SIG-M5 treated with dmso at 0.1 percent for 504 hours (cell line): ENCODE results near the gene CDCA8.

Source experiments
- DNase-seq: peaks from one replicate; lab custom pipeline; 2025; ENCODE audit not compliant: unreplicated experiment; lab: John Stamatoyannopoulos, UW

The CDCA8 gene

GRCh38 chr1:37714689-37715088 is 22.4 kb downstream of the CDCA8 start:
- no peak for DNase-seq

DNA sequence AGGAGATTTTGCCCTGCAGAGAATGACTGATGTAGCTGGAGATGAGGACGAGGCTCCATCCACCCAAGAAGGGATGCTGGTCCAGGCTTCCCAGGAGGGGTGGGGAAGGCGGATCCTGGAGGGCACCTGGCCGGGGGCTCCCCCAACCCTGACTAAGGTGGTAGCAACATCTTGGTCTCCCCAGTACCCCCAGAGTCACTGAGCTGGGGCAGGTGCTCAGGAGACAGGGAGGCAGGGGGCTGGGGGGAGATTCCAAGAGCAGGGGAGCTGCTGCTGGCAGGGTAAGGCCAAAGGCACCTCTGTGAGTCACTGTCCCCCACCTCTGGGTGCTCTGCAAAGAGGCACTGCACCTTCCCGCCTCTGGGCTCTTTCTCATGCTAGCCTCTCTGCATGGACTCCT is 24.0 kb downstream of the CDCA8 start:
- DNase-seq = no peak

DNA sequence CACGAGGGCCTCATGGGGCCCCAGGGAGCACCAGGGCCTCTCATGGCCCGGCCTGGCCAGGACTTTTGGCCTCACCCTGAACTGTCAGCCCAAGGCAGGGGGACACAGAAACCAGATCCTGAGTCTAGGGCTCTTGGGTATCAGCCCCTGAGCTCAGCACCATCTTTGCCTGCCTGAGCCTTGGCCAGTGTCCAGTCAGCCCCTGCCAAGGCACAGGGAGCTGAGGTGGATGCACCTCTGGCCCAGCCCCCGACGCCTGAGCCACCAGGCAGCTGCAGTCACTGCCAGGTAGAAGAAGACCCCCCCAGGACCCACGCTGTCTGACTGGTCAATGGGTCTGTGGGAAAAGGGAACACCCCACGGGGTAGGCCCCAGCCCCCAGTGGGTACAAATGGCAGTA is 25.3 kb downstream of the CDCA8 start:
- no peak for DNase-seq

- DNase-seq = no peak
Observed at GRCh38 chr1:37718181-37718900, 26.0 kb downstream of the CDCA8 start.

- no peak for DNase-seq
Observed at GRCh38 chr1:37718901-37719571, 26.7 kb downstream of the CDCA8 start.

DNA sequence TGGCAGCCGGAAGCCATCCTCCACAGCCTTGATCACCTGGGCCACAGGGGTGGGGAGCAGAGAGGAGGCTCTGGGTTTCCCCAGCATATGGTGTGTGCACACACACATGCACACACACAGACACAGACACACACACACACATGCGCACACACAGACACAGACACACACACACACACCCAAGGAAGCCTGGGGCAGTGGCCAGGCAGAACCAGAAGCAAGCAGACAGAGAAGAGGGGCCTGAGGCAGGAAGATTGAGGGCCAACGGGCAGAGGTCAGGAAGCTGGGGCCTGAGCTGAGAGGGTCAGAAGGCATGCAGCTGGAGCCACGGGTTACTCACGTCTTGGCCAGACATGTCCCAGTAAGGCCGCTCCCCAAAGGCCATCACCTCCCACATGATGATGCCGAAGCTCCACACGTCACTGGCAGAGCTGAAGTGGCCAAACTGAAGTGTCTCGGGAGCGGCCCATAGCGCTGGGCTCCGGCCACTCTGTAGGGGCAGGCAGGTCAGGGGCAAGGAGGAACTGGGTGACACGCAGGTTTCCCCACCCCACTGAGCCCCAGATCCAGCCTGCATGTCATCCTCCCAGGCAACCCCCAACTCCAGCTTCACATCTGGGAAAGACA is 27.4 kb downstream of the CDCA8 start:
- DNase-seq = no peak

DNA sequence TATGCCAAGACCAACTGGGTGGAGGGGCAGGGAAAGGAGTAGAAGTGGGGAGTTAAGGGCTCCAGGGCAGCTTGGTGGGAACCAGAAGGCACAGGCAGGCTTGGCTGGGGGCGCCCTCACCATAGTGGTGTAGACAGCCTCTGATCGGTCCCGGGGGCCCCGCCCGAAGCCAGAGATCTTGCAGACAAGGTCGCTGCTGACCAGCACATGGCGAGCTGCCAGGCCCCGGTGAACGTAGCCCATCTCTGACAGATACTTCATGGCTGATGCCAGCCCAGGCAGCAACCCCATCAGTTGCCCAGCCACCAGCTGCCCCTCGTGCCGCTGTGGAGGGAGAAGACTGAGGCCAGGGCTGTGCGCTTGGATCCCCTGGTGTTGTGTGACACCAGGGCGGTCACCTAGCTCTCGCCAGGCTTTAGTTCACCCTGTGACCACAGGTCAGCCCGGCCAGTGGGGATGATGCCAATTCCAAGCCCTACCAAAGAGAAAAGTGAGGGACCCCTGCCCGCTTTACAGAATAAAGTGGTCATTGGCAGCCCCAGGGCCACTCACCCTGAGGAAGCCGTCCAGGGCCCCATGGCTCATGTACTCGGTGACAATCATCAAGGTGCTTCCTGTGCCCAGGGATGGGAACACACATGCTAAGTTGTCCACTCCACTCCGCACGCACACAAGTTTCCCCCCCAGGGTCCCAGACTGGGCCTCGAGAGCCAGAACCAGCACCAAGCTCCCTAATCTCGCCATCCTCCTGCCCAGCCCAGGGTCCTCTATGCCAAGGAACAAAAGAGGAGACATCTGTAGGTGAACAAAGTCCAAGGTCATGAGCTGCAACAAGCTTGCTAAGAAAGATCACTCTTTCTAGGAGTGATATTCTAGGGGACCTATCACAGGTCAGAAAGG is 28.2 kb downstream of the CDCA8 start:
- no peak for DNase-seq

DNA sequence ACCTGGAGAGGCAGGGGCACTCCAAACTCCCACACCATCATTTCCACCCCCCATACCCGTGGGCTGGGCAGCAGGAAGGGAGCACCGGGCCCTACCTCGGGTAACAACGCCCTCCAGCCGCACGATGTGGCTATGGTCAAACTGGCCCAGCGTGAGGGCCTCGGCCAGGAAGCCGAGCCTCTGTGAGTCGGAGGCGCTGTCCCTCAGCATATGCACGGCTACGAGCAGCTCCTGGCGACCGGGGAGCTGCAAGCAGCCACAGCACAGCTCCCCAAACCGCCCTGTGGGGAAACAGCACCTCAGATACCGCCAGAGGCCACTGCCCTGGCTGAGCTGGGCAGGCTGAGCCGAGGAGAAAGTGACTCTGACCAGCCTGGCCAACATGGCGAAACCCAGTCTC is 29.2 kb downstream of the CDCA8 start:
- DNase-seq = no peak

- DNase-seq = no peak
Observed at GRCh38 chr1:37722181-37723071, 30.1 kb downstream of the CDCA8 start.

DNA sequence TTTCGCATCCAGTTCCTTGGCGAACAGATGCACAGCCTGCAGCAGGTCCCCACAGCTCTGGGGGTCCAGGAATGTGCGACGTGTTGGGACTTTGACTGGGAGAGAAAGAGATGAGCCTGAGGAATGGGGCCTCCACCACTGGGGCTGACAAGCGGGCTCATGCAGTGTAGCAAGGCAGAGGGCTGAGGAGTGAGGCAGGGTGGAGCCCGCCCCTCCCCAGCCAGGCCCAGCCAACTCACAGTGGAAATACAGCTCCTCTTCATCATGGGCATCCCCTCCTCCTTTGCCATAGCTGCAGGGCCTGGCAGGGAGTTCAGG is 30.7 kb downstream of the CDCA8 start:
- DNase-seq = no peak

GRCh38 chr1:37723390-37724078 is 31.2 kb downstream of the CDCA8 start:
- DNase-seq = no peak

DNA sequence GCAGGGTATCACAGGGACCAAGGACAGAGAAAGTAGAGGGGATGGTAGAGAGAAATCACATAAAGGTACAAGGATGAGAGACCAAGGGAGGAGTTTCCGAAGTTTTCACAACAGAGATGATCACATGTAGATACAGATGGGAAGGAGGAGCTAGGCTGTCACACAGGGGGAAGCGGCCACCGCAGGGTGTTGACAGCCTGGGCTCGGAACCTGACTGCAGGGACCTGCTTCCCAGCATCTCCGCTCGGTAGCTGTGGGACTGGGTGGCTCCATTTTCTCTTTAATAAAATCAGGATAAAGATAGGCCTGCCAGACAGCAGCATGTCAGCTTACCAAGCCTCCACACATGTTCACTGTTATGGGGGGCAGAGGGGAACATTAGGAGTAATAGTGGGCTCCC is 32.3 kb downstream of the CDCA8 start:
- no peak for DNase-seq

DNA sequence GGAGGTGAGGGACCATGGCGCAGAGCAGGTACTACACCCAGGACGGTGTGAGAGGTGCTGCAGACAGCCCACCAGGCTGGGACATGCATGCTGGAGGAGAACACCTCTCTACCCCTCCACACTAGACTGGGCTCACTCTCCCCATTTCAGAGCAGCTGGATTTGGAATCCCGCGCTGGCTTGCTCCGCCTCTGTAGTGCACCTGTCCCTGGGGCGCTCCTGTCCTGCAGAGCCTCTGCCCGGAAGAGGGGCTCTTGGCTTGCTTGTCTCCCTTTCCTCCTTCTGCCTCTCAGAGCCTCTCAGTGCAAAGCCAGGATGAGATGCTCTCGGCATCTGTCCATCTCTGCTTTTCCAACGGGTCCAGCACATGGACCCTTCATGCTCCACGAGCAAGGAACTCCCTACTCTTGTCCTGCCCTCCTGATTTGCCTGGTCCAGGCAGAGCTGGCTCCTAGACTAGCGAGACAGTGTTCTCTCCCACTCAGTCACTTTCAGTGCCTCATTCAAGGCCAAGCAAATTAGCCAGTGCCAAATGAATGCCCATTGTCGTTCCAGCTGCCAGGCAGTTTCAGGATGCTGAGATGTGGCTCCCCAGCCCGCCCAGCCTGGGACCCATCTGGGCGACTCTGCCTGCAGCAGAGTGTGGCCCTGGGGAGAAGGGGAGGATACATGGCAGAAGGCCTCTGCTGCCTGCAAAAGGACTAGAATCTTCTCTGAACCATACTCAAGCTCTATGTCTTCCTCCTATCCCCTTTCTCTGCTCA is 33.7 kb downstream of the CDCA8 start:
- no peak for DNase-seq

- no peak for DNase-seq
Observed at GRCh38 chr1:37726751-37727585, 34.7 kb downstream of the CDCA8 start.

DNA sequence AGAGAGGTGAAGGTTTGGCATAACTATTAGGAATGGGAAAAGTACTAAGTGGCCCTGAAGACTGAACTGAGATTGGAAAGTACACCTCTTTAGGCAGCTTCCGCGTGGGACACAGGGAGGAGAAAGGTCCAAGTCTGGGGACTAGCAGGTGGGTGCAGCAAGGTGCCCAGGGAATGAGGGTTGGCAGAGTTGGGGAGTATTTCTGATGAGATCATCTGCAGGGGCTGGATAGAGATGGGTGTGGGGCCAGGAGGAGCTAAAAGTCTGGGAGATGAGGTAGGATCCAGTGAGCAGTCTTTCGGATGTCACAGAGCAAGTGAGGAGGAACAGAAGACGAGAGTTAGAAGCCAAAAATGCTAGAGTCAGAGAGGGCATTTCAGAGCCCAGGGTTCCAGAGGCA is 36.1 kb downstream of the CDCA8 start:
- no peak for DNase-seq

GRCh38 chr1:37730376-37730775 is 38.1 kb downstream of the CDCA8 start:
- no peak for DNase-seq

GRCh38 chr1:37731312-37732019 is 39.1 kb downstream of the CDCA8 start:
- DNase-seq = no peak
